BLaER1 treated with 17β-estradiol and CSF1 and Interleukin-3, amounts not matched to agents 10 nM and 100 nM (cell line): ENCODE measurements around the gene NPSR1.
A peak's percentile ranks its signal among the peaks of the same experiment; 100 is the strongest.

Source experiments
- H3K27ac ChIP-seq, 11 experiments: shearing (Covaris generic); formaldehyde crosslinking; 2 replicates each; pipeline ENCODE4 v1.8.1; 2022
- H3K27me3 ChIP-seq, 11 experiments: shearing (Covaris generic); formaldehyde crosslinking; 2 replicates each; pipeline ENCODE4 v1.8.1; 2022
- H3K36me3 ChIP-seq, 11 experiments: shearing (Covaris generic); formaldehyde crosslinking; 2 replicates each; pipeline ENCODE4 v1.8.1; 2022
- H3K4me1 ChIP-seq, 10 experiments: shearing (Covaris generic); formaldehyde crosslinking; 2 replicates each; pipeline ENCODE4 v1.8.1; 2022
- H3K4me2 ChIP-seq, 11 experiments: shearing (Covaris generic); formaldehyde crosslinking; 2 replicates each; pipeline ENCODE4 v1.8.1; 2022
- H3K4me3 ChIP-seq, 10 experiments: shearing (Covaris generic); formaldehyde crosslinking; 2 replicates each; pipeline ENCODE4 v1.8.1; 2022
- H3K9ac ChIP-seq, 11 experiments: shearing (Covaris generic); formaldehyde crosslinking; 2 replicates each; pipeline ENCODE4 v1.8.1; 2022
- H3K9me3 ChIP-seq, 11 experiments: shearing (Covaris generic); formaldehyde crosslinking; replicated peaks in 1 of 11; 2 replicates each; pipeline ENCODE4 v1.8.1; 2022
- H4K20me1 ChIP-seq, 11 experiments: shearing (Covaris generic); formaldehyde crosslinking; 2 replicates each; pipeline ENCODE4 v1.8.1; 2022
- Cebpa-rat ChIP-seq, 11 experiments: shearing (Covaris generic); IDR thresholded peaks; 2 replicates each; pipeline ENCODE4 v1.8.1; 2022

The NPSR1 gene

DNA sequence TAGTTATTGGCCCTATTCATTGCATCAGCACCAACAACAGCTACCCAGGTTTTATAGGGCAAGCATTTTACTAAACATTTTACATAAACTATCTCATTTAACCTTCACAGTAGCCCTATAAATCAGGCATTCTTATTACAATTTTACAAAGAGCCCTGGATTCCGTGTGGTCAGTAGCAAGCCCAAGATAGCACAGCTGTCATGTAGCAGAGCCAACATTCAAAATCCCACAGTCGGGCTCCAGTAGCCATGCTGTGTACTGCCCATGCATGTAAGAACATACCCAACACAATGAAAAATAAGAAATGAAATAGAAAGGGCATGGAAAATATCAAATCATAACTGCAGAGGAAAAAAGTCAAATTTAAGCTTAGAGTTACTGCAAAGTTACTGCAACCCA lies 102.3 kb downstream of the NPSR1 start:
- no peak overlapping the region for H3K4me3 ChIP-seq
- H3K4me1 ChIP-seq: no peaks in the 10 kb centered on the region
- H4K20me1 ChIP-seq: no peaks in the 10 kb centered on the region
- no peaks in the 10 kb centered on the region for H3K27me3 ChIP-seq
- TF ChIP-seq Cebpa-rat (IDR thresholded peaks at IDR 0.05): no peak
- no peak overlapping the region for H3K27ac ChIP-seq
- H3K9me3 ChIP-seq: no peaks in the 10 kb centered on the region
- no peak overlapping the region for H3K4me2 ChIP-seq
- no peak overlapping the region for H3K9ac ChIP-seq
- no peaks in the 10 kb centered on the region for H3K36me3 ChIP-seq

DNA sequence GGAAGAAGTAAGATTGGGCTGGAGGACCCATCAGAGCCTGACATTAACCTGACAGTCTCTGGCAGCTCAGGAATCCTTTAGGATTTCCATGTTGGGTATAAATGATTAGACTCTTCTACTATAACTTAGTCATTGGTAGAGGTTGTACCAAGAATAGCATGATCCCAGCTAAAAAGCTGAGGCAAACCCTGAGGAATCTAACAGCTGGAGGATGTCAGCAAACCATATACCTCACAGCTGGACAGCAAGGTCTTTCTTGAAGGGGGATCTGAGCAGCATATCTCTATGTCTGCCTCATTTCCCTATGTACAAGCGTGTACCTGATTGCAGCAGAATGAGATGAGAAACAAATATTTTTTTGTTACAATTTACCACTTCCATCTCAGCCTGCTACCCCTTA lies 103.2 kb downstream of the NPSR1 start:
- Histone ChIP-seq H3K27ac (no peak overlapping the region), H3K4me3 (no peak overlapping the region), H4K20me1 (no peaks in the 10 kb centered on the region), H3K27me3 (no peaks in the 10 kb centered on the region), H3K9ac (no peak overlapping the region), H3K4me2 (no peak overlapping the region), H3K36me3 (no peaks in the 10 kb centered on the region), H3K9me3 (no peaks in the 10 kb centered on the region), H3K4me1 (no peaks in the 10 kb centered on the region)
- TF ChIP-seq Cebpa-rat (IDR thresholded peaks at IDR 0.05): 0 out of 22 replicates have a peak, but pooled peaks of 1 of the 11 experiments have one; percentile 2

DNA sequence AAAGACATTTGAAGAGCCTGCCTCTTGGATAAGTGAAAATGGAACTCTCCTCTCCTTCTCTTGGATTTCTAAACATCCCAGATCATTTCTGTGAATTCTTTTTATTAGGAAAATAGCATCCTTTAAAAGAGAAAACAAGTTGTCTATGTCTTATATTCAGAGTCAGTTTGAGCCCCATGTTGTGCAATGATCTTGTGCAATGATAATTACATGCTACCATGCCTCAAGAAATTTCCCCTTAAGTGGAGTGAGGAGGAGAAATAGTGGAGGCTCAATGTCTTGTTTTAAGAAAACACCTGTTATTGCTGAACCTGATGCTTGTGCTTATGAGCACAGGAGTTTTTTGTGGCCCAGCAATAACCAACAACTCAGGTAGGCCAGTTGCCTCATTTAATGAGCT lies 103.6 kb downstream of the NPSR1 start:
- Histone ChIP-seq H3K4me1 (no peaks in the 10 kb centered on the region), H3K9ac (no peak overlapping the region), H3K4me3 (no peak overlapping the region), H3K36me3 (no peaks in the 10 kb centered on the region), H3K27me3 (no peaks in the 10 kb centered on the region), H3K27ac (no peak overlapping the region), H4K20me1 (no peaks in the 10 kb centered on the region), H3K9me3 (no peaks in the 10 kb centered on the region), H3K4me2 (no peak overlapping the region)
- TF ChIP-seq Cebpa-rat (IDR thresholded peaks at IDR 0.05): 0 out of 22 replicates have a peak, but pooled peaks of 1 of the 11 experiments have one; percentile 6

DNA sequence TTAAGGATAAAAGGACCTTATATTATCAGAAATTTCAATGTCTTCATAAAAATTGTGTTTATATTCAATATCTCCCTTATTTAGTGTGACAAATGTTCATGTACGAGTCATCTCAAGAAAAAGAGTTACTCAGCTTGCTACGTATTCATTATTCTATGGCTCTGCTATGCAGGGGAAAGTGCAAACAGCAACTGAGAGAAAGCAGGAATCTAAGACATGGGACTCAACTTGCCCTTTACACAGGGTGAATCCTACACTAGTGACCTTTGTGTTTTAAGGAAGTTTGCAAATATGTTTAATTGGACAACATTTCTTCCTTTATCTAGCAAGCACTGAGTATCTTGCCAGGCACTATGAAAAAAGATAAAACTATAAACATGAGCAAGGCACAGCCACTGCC lies 104.7 kb downstream of the NPSR1 start:
- no peak for TF ChIP-seq Cebpa-rat (IDR thresholded peaks at IDR 0.05)
- Histone ChIP-seq H3K4me2 (no peak overlapping the region), H3K27me3 (no peaks in the 10 kb centered on the region), H3K4me1 (no peaks in the 10 kb centered on the region), H3K9me3 (no peaks in the 10 kb centered on the region), H4K20me1 (no peaks in the 10 kb centered on the region), H3K9ac (no peak overlapping the region), H3K4me3 (no peak overlapping the region), H3K36me3 (no peaks in the 10 kb centered on the region), H3K27ac (no peak overlapping the region)

DNA sequence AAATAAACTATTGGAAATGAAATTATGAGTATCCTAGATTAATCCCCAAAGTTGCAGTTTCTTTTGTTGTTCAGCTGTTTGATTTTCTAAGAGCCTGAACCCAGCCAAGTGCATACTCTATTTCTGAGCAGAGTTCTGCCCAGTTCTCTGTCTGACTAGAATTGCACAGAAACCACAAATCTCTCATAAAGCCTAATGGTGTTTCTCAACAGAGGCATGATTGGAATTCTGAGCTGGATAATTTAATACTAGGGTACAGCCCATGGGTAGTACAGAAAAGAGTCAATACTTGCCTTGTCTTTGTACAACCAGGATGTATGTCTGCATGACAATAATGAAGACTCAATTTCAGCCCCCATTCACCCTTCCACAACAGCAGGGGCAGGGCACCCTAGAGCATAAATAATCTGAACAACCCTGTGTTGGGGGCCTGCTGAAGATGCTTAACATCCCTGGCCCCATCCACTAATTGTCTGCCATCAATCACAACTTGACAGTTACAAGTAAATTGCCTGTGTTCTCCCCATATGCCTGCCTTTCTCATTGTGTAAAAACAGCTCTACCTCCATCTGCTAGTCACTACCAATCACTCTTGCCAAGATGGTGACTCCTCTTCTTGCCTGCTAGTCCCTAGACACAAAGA lies 114.4 kb downstream of the NPSR1 start:
- Histone ChIP-seq H3K27ac (no peak overlapping the region), H3K9me3 (peaks cover 0 to 15% (median 11%) of the 10 kb centered on the region in 11 experiments; a peak in 18 of 22 replicates), H3K36me3 (no peaks in the 10 kb centered on the region), H4K20me1 (no peaks in the 10 kb centered on the region), H3K4me1 (no peaks in the 10 kb centered on the region), H3K4me3 (no peak overlapping the region), H3K4me2 (no peak overlapping the region), H3K27me3 (no peaks in the 10 kb centered on the region), H3K9ac (no peak overlapping the region)
- no peak for TF ChIP-seq Cebpa-rat (IDR thresholded peaks at IDR 0.05)

DNA sequence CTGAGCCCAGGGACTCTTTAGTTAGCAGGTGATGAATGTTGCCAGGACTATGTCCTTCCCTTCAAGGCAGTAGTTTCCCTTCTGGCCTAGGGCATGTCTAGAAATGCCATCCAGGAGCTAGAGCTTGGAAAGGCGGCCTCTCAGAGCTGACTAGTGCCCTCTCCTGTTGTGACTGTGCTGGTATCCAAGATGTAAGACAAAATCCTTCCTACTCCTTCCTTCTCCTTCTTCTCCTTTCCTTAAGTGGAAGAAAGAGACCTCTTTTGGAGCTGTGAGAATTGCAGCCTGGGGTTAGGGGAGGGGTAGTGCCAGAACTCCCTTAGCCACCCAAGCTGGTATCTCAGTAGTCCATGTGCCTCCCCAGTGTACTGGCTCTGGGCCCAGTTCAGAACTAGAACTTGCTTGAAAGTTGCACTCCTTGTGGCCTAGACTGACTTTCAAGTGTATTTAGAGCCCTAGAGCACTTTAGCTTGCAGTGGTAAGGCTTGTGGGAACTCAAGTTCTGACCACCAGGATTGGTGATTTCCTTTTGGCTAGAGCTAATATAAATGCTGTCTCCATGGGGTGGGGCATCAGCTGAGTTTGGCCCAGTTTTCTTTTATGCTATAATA lies 118.8 kb downstream of the NPSR1 start:
- H3K4me2 ChIP-seq: no peak overlapping the region
- TF ChIP-seq Cebpa-rat (IDR thresholded peaks at IDR 0.05): no peak
- H3K27ac ChIP-seq: no peak overlapping the region
- H3K4me3 ChIP-seq: no peak overlapping the region
- H3K27me3 ChIP-seq: no peaks in the 10 kb centered on the region
- no peak overlapping the region for H3K9ac ChIP-seq
- H3K4me1 ChIP-seq: no peaks in the 10 kb centered on the region
- peaks cover 4 to 26% (median 16%) of the 10 kb centered on the region in 11 experiments; a peak in 21 of 22 replicates for H3K9me3 ChIP-seq
- H4K20me1 ChIP-seq: no peaks in the 10 kb centered on the region
- no peaks in the 10 kb centered on the region for H3K36me3 ChIP-seq

DNA sequence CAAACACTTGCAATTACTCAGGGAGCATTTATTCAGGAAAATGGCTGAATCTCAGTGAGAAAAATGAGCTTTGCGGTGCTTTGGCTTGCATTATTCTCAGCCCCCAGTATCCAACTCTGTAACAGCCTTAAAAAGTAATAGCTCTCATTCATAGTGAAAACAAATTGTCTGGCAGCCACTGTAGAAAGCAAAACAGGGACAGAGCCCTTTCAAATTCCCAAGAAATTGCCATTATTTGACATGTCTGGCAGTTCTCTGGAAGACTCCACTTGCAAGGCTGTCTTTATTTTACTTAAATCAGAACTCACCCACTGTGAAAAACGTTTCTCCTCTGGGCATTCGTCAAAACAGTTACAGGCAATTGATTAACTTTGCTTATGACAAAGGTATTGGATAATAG lies 122.5 kb downstream of the NPSR1 start:
- TF ChIP-seq Cebpa-rat (IDR thresholded peaks at IDR 0.05): no peak

DNA sequence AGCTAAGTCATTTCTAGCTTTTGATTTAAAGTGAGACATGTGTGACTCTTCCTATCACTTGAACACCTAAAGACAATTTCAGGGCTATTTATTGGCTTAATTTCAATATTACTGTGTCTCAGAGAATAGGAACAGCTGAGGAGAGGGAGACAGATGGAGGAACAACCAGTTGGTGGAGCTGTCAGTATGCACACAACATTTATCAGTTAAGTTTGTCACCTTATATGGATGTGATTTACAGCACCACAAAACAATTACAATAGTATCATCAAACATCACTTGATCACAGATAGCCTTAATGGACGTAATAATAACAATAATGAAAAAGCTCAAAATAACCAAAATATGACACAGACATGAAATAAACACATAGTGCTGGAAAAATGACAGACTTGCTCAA lies 129.6 kb downstream of the NPSR1 start:
- Histone ChIP-seq H3K27me3 (no peaks in the 10 kb centered on the region), H3K9ac (no peak overlapping the region), H3K4me1 (no peaks in the 10 kb centered on the region), H3K9me3 (peaks cover 13 to 15% (median 14%) of the 10 kb centered on the region in 11 experiments), H3K4me3 (no peak overlapping the region), H4K20me1 (no peaks in the 10 kb centered on the region), H3K4me2 (no peak overlapping the region), H3K36me3 (no peaks in the 10 kb centered on the region), H3K27ac (no peak overlapping the region)
- no peak for TF ChIP-seq Cebpa-rat (IDR thresholded peaks at IDR 0.05)

More for the DNA sequence above, 122.5 kb downstream of the NPSR1 start:
- H4K20me1 ChIP-seq: no peaks in the 10 kb centered on the region
- H3K27me3 ChIP-seq: no peaks in the 10 kb centered on the region
- no peak overlapping the region for H3K4me2 ChIP-seq
- no peak overlapping the region for H3K27ac ChIP-seq
- no peak overlapping the region for H3K4me3 ChIP-seq
- no peak overlapping the region for H3K9ac ChIP-seq
- H3K9me3 ChIP-seq: peaks cover 26 to 48% (median 38%) of the 10 kb centered on the region in 11 experiments
- H3K36me3 ChIP-seq: no peaks in the 10 kb centered on the region
- H3K4me1 ChIP-seq: no peaks in the 10 kb centered on the region

DNA sequence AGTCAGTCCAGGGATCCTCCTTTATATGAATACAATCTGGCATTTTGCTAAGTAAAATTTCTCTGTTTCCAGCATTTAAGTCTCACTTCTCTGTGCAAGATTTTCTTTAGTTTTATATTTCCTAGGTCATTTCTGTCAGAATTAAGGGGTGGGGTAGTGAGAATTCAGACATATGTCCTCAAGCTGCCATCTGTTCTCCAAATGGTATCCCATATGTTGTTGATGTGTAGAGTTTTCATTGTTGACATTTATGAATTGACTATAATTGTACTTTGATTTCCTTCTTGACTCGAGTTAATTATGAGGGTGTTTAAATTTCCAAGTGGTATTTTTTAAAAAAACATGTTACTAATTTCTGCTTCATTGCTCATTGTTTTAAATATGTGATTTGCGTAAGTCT lies 148.8 kb downstream of the NPSR1 start:
- H3K4me3 ChIP-seq: no peak overlapping the region
- TF ChIP-seq Cebpa-rat (IDR thresholded peaks at IDR 0.05): no peak
- peak overlapping the region in 4 of 11 experiments; percentile 34 to 47 (median 46); a peak in 8 of 22 replicates for H3K27ac ChIP-seq
- peaks cover 0 to 18% (median 5%) of the 10 kb centered on the region in 10 experiments; a peak in 14 of 20 replicates for H3K4me1 ChIP-seq
- H3K9ac ChIP-seq: no peak overlapping the region
- no peaks in the 10 kb centered on the region for H3K36me3 ChIP-seq
- peaks cover 0 to 13% (median 4%) of the 10 kb centered on the region in 11 experiments; a peak in 7 of 22 replicates for H3K9me3 ChIP-seq
- no peak overlapping the region for H3K4me2 ChIP-seq
- no peaks in the 10 kb centered on the region for H3K27me3 ChIP-seq
- H4K20me1 ChIP-seq: no peaks in the 10 kb centered on the region
